ENCODE measurements around the gene NT5C1A.

Gene NT5C1A

DNA sequence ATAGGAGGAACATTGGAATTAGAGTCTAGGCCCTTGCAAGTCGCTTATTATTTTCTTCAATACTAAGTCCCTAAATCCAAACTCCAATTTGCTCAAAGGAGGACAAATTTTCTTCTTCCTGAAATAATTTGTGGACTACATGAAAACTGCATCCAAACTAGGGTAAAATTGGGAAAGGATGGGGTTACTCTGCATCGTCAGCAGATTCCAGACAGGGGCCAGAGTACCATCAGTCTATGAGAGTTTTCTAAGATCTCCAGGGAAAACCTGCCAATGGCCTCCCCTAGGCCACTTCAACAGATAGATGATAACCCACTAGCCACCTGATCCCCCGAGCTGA is 33.0 kb downstream of the NT5C1A start:
- H3K9me3 ChIP-seq (ENCODE audit: control insufficient read depth, insufficient read depth, low read length), result no peaks in the 10 kb centered on the region
- H3K27ac ChIP-seq (ENCODE audit: low read depth, low read length), result no peak overlapping the region
- no peak overlapping the region for H3K9ac ChIP-seq (ENCODE audit: low read depth, low read length)
- H3K36me3 ChIP-seq (ENCODE audit: control insufficient read depth, insufficient read depth, low read length), result no peaks in the 10 kb centered on the region
- peaks cover 11% of the 10 kb centered on the region for H3K4me1 ChIP-seq (ENCODE audit: control insufficient read depth, insufficient read depth, low read length)
- peak overlapping the region; percentile 79 for H3K4me3 ChIP-seq (ENCODE audit: low read depth, low read length)
- peaks cover 85% of the 10 kb centered on the region for H3K27me3 ChIP-seq (ENCODE audit: control insufficient read depth, insufficient read depth, low read length)

DNA sequence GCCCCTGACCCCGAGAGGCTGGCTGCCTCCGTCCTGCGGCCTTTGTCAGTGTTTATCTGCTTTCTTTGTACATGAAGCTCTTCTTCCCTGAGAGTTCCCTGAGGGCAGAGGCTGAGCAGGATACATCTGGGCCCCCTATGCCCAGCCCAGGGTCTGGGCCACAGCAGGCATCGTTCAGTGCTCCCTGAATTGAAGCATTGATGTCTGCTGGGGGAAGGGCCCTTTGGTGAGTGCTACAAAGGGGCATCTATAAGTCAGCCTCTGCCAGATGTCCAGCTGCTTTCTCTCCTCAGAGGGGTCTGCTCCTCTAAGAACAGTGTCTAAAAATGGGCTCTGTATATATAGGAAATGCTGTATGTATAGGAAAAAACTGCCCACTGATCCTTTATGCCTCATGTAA is 34.5 kb downstream of the NT5C1A start:
- Histone ChIP-seq H3K9me3 (ENCODE audit: control insufficient read depth, insufficient read depth, low read length) (no peaks in the 10 kb centered on the region), H3K9ac (ENCODE audit: low read depth, low read length) (no peak overlapping the region), H3K36me3 (ENCODE audit: control insufficient read depth, insufficient read depth, low read length) (no peaks in the 10 kb centered on the region), H3K4me3 (ENCODE audit: low read depth, low read length) (no peak overlapping the region), H3K27ac (ENCODE audit: low read depth, low read length) (no peak overlapping the region), H3K4me1 (ENCODE audit: control insufficient read depth, insufficient read depth, low read length) (peaks cover 16% of the 10 kb centered on the region), H3K27me3 (ENCODE audit: control insufficient read depth, insufficient read depth, low read length) (peaks cover 86% of the 10 kb centered on the region)

DNA sequence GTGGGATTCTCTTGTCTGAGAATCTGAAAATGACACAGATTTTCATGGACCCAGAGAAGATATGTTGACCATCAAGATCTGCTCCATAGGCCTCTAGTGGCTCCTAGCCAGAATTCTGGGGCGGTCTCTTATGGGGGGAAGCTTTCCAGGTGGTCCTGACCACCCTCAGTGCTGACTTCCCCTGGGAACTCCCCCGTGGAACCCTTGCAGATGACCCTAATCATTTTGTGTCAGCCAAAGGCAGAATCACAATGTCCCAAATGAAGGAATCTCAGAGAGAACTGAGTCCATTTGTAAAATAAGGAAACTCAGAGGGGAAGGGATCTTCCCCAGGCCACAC is 36.1 kb downstream of the NT5C1A start:
- H3K9ac ChIP-seq (ENCODE audit: low read depth, low read length), result no peak overlapping the region
- H3K4me1 ChIP-seq (ENCODE audit: control insufficient read depth, insufficient read depth, low read length), result peaks cover 16% of the 10 kb centered on the region
- no peak overlapping the region for H3K4me3 ChIP-seq (ENCODE audit: low read depth, low read length)
- no peaks in the 10 kb centered on the region for H3K36me3 ChIP-seq (ENCODE audit: control insufficient read depth, insufficient read depth, low read length)
- H3K27ac ChIP-seq (ENCODE audit: low read depth, low read length), result no peak overlapping the region
- peaks cover 91% of the 10 kb centered on the region for H3K27me3 ChIP-seq (ENCODE audit: control insufficient read depth, insufficient read depth, low read length)
- no peaks in the 10 kb centered on the region for H3K9me3 ChIP-seq (ENCODE audit: control insufficient read depth, insufficient read depth, low read length)

DNA sequence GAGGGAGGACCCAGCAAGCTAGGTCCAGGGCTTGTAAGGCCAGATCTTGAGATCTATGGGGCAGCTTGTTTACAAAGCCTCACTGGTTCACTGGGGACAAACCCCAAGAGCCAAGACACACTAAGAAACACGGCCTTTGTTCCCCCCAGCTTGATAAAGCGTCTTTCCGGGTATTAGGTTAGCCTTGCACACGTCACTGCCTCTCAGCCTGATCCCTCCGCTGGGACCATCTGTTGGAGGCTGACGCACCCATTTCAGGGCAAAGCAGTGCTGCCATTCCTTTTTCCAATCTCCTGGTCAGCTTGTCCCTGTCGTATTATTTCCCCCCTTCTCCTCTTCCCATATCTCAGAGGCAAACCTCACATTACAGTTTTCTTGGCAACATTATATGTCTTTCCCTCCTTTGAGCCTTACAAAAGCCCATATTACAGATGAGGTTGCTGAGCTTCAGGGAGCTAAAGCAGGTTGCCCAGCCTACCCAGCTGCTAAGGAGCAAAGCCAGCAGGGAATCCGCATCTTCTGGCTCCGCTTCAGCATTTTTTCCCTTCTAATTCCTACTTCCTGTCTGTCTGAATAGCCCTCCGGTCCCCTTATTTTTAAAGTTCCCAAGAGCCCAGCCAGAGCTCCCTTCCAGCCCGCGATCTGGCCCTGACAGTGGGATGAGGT is 36.6 kb downstream of the NT5C1A start:
- Histone ChIP-seq H3K27ac (ENCODE audit: low read depth, low read length) (no peak overlapping the region), H3K4me3 (ENCODE audit: low read depth, low read length) (no peak overlapping the region), H3K4me1 (ENCODE audit: control insufficient read depth, insufficient read depth, low read length) (peaks cover 16% of the 10 kb centered on the region), H3K27me3 (ENCODE audit: control insufficient read depth, insufficient read depth, low read length) (peaks cover 91% of the 10 kb centered on the region), H3K36me3 (ENCODE audit: control insufficient read depth, insufficient read depth, low read length) (no peaks in the 10 kb centered on the region), H3K9ac (ENCODE audit: low read depth, low read length) (no peak overlapping the region), H3K9me3 (ENCODE audit: control insufficient read depth, insufficient read depth, low read length) (no peaks in the 10 kb centered on the region)

DNA sequence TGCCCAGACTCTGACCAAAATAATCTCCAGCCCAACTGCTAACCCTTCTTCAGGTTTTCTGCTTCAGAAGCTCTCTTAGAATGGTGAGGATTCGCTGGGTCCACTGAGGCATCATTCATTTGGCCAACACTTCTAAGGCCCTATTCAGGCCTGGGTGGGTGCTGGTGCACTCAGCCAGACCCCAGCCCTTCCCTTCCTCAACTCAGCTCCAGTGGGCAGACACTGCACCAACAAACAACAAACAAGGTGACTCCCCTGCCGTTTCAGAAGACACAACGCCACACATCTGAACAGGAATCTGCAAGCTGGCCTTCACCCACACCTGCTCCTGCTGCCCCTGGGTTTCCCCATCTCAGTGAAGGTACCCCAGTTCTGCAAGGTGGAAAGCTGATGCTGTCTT is 38.5 kb downstream of the NT5C1A start:
- peaks cover 81% of the 10 kb centered on the region for H3K27me3 ChIP-seq (ENCODE audit: control insufficient read depth, insufficient read depth, low read length)
- peaks cover 14% of the 10 kb centered on the region for H3K4me1 ChIP-seq (ENCODE audit: control insufficient read depth, insufficient read depth, low read length)
- 0 out of 2 replicates have a peak, but pooled peaks cover 3% of the 10 kb centered on the region for H3K36me3 ChIP-seq (ENCODE audit: control insufficient read depth, insufficient read depth, low read length)
- H3K27ac ChIP-seq (ENCODE audit: low read depth, low read length), result no peak overlapping the region
- H3K4me3 ChIP-seq (ENCODE audit: low read depth, low read length), result peak overlapping the region; percentile 38
- no peak overlapping the region for H3K9ac ChIP-seq (ENCODE audit: low read depth, low read length)
- H3K9me3 ChIP-seq (ENCODE audit: control insufficient read depth, insufficient read depth, low read length), result no peaks in the 10 kb centered on the region

DNA sequence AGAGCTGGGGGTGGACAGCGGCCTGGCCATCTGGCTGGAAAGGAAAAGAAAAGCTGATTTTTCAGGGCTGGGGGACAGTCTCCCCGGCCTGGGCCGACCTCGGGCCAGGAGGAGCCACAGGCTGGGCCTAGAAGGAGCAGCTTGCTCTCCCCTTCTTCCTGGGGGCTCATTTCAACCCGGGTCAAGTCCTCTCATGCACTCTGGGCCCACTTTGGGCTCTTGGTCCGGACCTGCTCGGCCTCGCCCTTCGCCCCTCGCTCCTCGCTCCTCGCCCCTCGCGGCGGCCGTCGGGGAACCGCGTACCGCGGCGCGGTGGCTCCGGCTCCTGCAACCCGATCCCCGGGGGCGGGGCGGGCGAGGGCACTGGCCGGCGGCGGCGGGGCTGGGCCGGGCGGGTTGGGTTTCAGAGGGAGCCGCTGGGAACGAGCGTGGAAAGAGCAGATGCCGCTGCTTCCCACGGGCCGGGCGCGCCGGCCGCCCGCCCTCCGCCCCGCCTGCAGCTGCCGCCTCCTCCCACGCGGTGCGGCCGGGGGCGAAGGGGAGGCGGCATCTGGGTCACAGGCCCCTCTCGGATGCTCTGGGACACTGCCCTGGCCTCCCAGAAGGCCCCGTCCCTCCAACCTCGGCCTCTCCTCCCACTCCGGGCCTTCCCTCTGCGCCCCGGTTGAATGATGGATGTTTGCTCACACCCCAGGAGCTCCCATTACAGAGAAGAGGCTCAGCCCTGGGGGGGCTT is 39.1 kb downstream of the NT5C1A start:
- H3K27me3 ChIP-seq (ENCODE audit: control insufficient read depth, insufficient read depth, low read length), result peaks cover 76% of the 10 kb centered on the region
- H3K9ac ChIP-seq (ENCODE audit: low read depth, low read length), result no peak overlapping the region
- 0 out of 2 replicates have a peak, but pooled peaks cover 3% of the 10 kb centered on the region for H3K36me3 ChIP-seq (ENCODE audit: control insufficient read depth, insufficient read depth, low read length)
- peaks cover 14% of the 10 kb centered on the region for H3K4me1 ChIP-seq (ENCODE audit: control insufficient read depth, insufficient read depth, low read length)
- no peaks in the 10 kb centered on the region for H3K9me3 ChIP-seq (ENCODE audit: control insufficient read depth, insufficient read depth, low read length)
- peak overlapping the region; percentile 38 for H3K4me3 ChIP-seq (ENCODE audit: low read depth, low read length)
- H3K27ac ChIP-seq (ENCODE audit: low read depth, low read length), result no peak overlapping the region

DNA sequence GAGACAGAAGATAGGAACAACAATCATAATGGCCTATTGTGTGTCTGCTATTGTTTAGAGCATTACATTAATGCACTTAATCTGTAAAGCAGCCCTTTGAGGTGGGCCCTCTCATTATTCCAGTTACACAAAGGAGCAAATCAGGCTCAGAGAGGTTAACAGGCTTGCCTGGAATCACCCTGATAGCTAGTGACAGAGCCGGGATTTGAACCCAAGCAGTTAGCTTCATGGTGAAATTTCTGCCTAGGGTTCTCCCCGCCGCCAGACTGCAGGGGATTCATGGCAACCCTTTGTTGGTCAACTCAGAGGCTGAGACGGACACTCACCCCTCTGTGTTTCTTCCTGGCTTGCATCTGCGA is 39.6 kb downstream of the NT5C1A start:
- Histone ChIP-seq H3K4me1 (ENCODE audit: control insufficient read depth, insufficient read depth, low read length) (peaks cover 14% of the 10 kb centered on the region), H3K27me3 (ENCODE audit: control insufficient read depth, insufficient read depth, low read length) (peaks cover 70% of the 10 kb centered on the region), H3K4me3 (ENCODE audit: low read depth, low read length) (no peak overlapping the region), H3K9me3 (ENCODE audit: control insufficient read depth, insufficient read depth, low read length) (no peaks in the 10 kb centered on the region), H3K27ac (ENCODE audit: low read depth, low read length) (no peak overlapping the region), H3K9ac (ENCODE audit: low read depth, low read length) (no peak overlapping the region), H3K36me3 (ENCODE audit: control insufficient read depth, insufficient read depth, low read length) (0 out of 2 replicates have a peak, but pooled peaks cover 3% of the 10 kb centered on the region)

DNA sequence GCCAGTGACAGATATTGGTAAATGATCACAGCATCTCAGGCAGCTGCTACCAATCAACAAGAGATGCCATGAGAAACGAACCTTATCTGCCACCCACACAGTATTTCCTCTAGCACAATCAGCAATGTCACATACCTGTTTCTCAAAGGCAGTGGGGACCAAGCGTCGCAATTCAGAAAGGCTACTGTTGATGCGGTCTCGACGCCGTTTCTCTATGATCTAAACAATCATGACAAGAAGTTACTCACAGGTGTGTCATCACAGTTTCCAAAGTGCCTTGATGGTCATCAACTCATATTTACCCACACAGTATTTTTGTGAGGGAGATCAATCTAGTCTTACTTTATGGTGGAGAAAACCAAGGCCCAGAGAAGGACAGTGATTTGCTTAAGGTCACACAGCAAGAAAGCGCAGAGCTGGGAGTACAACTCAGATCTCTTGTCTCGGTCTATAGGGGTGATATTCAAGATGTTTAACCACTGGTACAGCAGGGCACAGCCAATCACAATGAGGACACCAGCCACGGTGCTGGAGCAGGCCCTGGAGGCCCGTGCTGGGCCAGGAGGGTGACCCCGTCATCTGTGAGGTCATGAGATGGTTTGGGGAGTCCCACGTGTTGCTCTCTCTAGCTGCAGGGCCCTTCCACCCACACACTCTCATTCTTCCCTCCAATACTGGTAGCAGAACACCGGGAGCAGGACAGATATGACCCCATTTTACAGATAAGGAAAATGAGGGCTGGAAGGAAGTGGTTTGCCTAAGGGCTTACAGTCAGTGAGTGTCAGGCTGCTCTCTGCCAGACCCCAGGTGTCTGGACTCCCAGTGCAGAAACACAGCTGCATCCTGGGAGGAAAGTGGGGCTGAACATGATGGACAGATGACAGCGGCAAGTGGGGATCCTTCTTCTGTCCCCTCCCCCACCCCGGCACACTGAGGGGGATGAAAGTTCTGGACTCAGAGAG is 40.3 kb downstream of the NT5C1A start:
- Histone ChIP-seq H3K9me3 (ENCODE audit: control insufficient read depth, insufficient read depth, low read length) (no peaks in the 10 kb centered on the region), H3K36me3 (ENCODE audit: control insufficient read depth, insufficient read depth, low read length) (0 out of 2 replicates have a peak, but pooled peaks cover 3% of the 10 kb centered on the region), H3K4me3 (ENCODE audit: low read depth, low read length) (no peak overlapping the region), H3K4me1 (ENCODE audit: control insufficient read depth, insufficient read depth, low read length) (peaks cover 14% of the 10 kb centered on the region), H3K27ac (ENCODE audit: low read depth, low read length) (no peak overlapping the region), H3K27me3 (ENCODE audit: control insufficient read depth, insufficient read depth, low read length) (peaks cover 64% of the 10 kb centered on the region), H3K9ac (ENCODE audit: low read depth, low read length) (no peak overlapping the region)

DNA sequence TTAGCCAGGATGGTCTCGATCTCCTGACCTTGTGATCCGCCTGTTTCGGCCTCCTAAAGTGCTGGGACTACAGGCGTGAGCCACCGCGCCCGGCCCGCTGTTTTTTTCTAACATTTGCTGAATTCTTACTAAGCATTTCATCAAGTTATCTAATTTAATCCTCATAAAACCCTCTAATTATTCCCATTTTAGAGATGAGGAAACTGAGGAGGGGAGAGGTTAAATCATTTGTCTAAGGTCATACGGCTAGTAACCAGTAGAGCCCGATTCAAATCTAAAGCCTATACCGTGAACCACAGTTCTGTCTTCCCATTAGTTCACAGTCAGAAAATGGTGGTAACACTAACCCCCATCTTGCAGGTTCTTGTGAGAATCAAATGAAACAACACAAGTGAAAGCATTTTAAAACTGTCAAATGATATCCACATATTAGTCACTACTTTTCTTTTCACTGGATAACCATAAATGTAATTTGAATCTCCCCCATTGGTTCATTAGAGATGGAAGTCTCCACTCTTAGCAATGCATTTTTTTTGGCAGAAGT is 43.0 kb downstream of the NT5C1A start:
- Histone ChIP-seq H3K9me3 (ENCODE audit: control insufficient read depth, insufficient read depth, low read length) (no peaks in the 10 kb centered on the region), H3K27ac (ENCODE audit: low read depth, low read length) (no peak overlapping the region), H3K4me1 (ENCODE audit: control insufficient read depth, insufficient read depth, low read length) (0 out of 2 replicates have a peak, but pooled peaks cover 6% of the 10 kb centered on the region), H3K27me3 (ENCODE audit: control insufficient read depth, insufficient read depth, low read length) (peaks cover 41% of the 10 kb centered on the region), H3K9ac (ENCODE audit: low read depth, low read length) (no peak overlapping the region), H3K36me3 (ENCODE audit: control insufficient read depth, insufficient read depth, low read length) (0 out of 2 replicates have a peak, but pooled peaks cover 3% of the 10 kb centered on the region), H3K4me3 (ENCODE audit: low read depth, low read length) (no peak overlapping the region)

DNA sequence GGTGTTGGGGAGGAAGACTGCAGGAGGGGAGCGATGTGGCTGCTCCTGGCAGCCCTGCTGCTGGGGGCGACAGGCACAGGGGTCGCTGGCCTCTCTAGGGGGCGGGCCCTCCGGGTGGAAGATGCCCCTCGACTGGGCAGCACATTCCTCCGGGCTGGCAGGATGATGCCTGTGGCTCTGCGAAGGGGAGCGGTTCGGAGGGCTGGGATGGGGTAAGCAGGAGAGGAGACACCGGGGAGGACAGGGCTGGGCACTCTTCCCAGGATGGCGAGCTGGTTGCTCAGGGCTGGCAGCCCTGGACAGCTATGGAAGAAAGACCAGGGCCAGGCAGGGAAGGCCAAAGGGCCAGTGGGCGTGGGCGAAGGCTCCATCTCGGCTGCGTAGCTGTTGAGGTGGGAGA is 45.3 kb downstream of the NT5C1A start:
- no peak overlapping the region for H3K4me3 ChIP-seq (ENCODE audit: low read depth, low read length)
- peaks cover 23% of the 10 kb centered on the region for H3K27me3 ChIP-seq (ENCODE audit: control insufficient read depth, insufficient read depth, low read length)
- no peaks in the 10 kb centered on the region for H3K4me1 ChIP-seq (ENCODE audit: control insufficient read depth, insufficient read depth, low read length)
- no peak overlapping the region for H3K9ac ChIP-seq (ENCODE audit: low read depth, low read length)
- no peaks in the 10 kb centered on the region for H3K9me3 ChIP-seq (ENCODE audit: control insufficient read depth, insufficient read depth, low read length)
- 0 out of 2 replicates have a peak, but pooled peaks cover 3% of the 10 kb centered on the region for H3K36me3 ChIP-seq (ENCODE audit: control insufficient read depth, insufficient read depth, low read length)
- no peak overlapping the region for H3K27ac ChIP-seq (ENCODE audit: low read depth, low read length)

Data from HUES48 (cell line).